Activated T-helper 2 cell treated with anti-CD3 and anti-CD28 coated beads, Interferon-gamma antibody, Interleukin-2, Interleukin-4, amounts not matched to agents 10 μg/mL and 5 μg/mL and 100 μg/mL, durations not matched to agents 14 hours and 24 hours and 36 hours (primary cell): ENCODE results near the gene RUNX3. TPM values are rescaled to one million over a fixed set of nuclear protein-coding genes. Genes with fewer than 3 reads are reported as not detected.

Experiments used
- DNase-seq: peaks from one replicate; pipeline ENCODE4 v3.0.0; 2021; ENCODE audit warnings: low spot score
- H3K27ac Mint-ChIP-seq: one replicate; pipeline ENCODE4 v1.8.0; 2021; ENCODE audit warnings: mixed read lengths
- H3K27me3 Mint-ChIP-seq: one replicate; pipeline ENCODE4 v1.8.0; 2021; ENCODE audit warnings: low read depth, mixed read lengths
- H3K36me3 Mint-ChIP-seq: one replicate; pipeline ENCODE4 v1.8.0; 2021; ENCODE audit warnings: low read depth, mixed read lengths
- H3K4me1 Mint-ChIP-seq: one replicate; pipeline ENCODE4 v1.8.0; 2021; ENCODE audit warnings: low read depth, mixed read lengths
- H3K4me3 Mint-ChIP-seq: one replicate; pipeline ENCODE4 v1.8.0; 2021; ENCODE audit warnings: low read depth, mild to moderate bottlenecking, moderate library complexity, mixed read lengths
- H3K9me3 Mint-ChIP-seq: one replicate; pipeline ENCODE4 v1.8.0; 2021; ENCODE audit warnings: mixed read lengths
- intact Hi-C: fragments of 100-400 bp; cut with micrococcal nuclease; formaldehyde crosslinking; loops from one replicate; pipeline ENCODE4 v1.15.1; 2023
- total RNA-seq: library from RNA; stranded (reverse); gene quantifications from 2 replicates; pipeline ENCODE4 v1.2.3, GENCODE V29; 2022

Gene RUNX3
- total RNA-seq, 1 donor from 2014 or later = 129 TPM

GRCh38 chr1:24959623-24959975 is 29.5 kb upstream of the RUNX3 start:
- Mint-ChIP-seq H3K9me3 (no peaks in the 10 kb centered on the region), H3K36me3 (peaks cover 90% of the 10 kb centered on the region), H3K27me3 (no peaks in the 10 kb centered on the region), H3K4me3 (peak overlapping the region; percentile 65), H3K27ac (peak overlapping the region; percentile 71), H3K4me1 (peaks cover 70% of the 10 kb centered on the region)
- intact Hi-C loops = loop anchor here (10.0 kb wide), 1 partner anchor 275 kb away; the partner anchor contains the start of gene SYF2
- DNase-seq = no peak

- H3K36me3 Mint-ChIP-seq = peaks cover 93% of the 10 kb centered on the region
- peaks cover 76% of the 10 kb centered on the region for H3K4me1 Mint-ChIP-seq
- H3K4me3 Mint-ChIP-seq = peak overlapping the region; percentile 34
- intact Hi-C loops = loop anchor here (10.0 kb wide), 1 partner anchor 276 kb away; the partner anchor contains the start of gene SYF2
- H3K27ac Mint-ChIP-seq = peak overlapping the region; percentile 91
- H3K27me3 Mint-ChIP-seq = no peaks in the 10 kb centered on the region
- DNase-seq = no peak
- no peaks in the 10 kb centered on the region for H3K9me3 Mint-ChIP-seq
Observed at GRCh38 chr1:24958766-24959622, 28.9 kb upstream of the RUNX3 start.

- DNase-seq = no peak
- peaks cover 79% of the 10 kb centered on the region for H3K4me1 Mint-ChIP-seq
- peaks cover 89% of the 10 kb centered on the region for H3K36me3 Mint-ChIP-seq
- H3K27me3 Mint-ChIP-seq = no peaks in the 10 kb centered on the region
- H3K9me3 Mint-ChIP-seq = no peaks in the 10 kb centered on the region
- peak overlapping the region; percentile 72 for H3K4me3 Mint-ChIP-seq
- H3K27ac Mint-ChIP-seq = peak overlapping the region; percentile 91
- intact Hi-C loops = loop anchor here (10.0 kb wide), 1 partner anchor 277 kb away; the partner anchor contains the start of gene SYF2
Observed at GRCh38 chr1:24957808-24958752, 28.0 kb upstream of the RUNX3 start.

- intact Hi-C loops = loop anchor here (10.0 kb wide), 1 partner anchor 278 kb away; the partner anchor contains the start of gene SYF2
- peaks cover 83% of the 10 kb centered on the region for H3K4me1 Mint-ChIP-seq
- DNase-seq = no peak
Observed at GRCh38 chr1:24957016-24957807, 27.1 kb upstream of the RUNX3 start.

GRCh38 chr1:24955779-24956365 is 25.8 kb upstream of the RUNX3 start:
- Mint-ChIP-seq H3K36me3 (peaks cover 85% of the 10 kb centered on the region), H3K27me3 (no peaks in the 10 kb centered on the region), H3K4me3 (peak overlapping the region; percentile 78), H3K9me3 (no peaks in the 10 kb centered on the region), H3K4me1 (peaks cover 82% of the 10 kb centered on the region), H3K27ac (peak overlapping the region; percentile 95)
- DNase-seq = no peak
- intact Hi-C loops = loop anchor here (1.0 to 10.0 kb wide), 7 partner anchors 9 to 279 kb away; partner anchors contain the start of genes RUNX3 and SYF2

More at GRCh38 chr1:24957016-24957807, 27.1 kb upstream of the RUNX3 start:
- H3K9me3 Mint-ChIP-seq = no peaks in the 10 kb centered on the region
- H3K4me3 Mint-ChIP-seq = peak overlapping the region; percentile 72
- peak overlapping the region; percentile 91 for H3K27ac Mint-ChIP-seq
- H3K27me3 Mint-ChIP-seq = no peaks in the 10 kb centered on the region
- H3K36me3 Mint-ChIP-seq = peaks cover 88% of the 10 kb centered on the region

GRCh38 chr1:24955161-24955560 is 25.1 kb upstream of the RUNX3 start:
- peak overlapping the region; percentile 78 for H3K4me3 Mint-ChIP-seq
- peaks cover 85% of the 10 kb centered on the region for H3K36me3 Mint-ChIP-seq
- peaks cover 80% of the 10 kb centered on the region for H3K4me1 Mint-ChIP-seq
- H3K27me3 Mint-ChIP-seq = no peaks in the 10 kb centered on the region
- peak overlapping the region; percentile 95 for H3K27ac Mint-ChIP-seq
- DNase-seq = peak; percentile 79
- H3K9me3 Mint-ChIP-seq = no peaks in the 10 kb centered on the region
- intact Hi-C loops = loop anchor here (1.0 to 10.0 kb wide), 7 partner anchors 10 to 280 kb away; partner anchors contain the start of genes RUNX3 and SYF2

GRCh38 chr1:24954631-24955030 is 24.6 kb upstream of the RUNX3 start:
- Mint-ChIP-seq H3K9me3 (no peaks in the 10 kb centered on the region), H3K27me3 (no peaks in the 10 kb centered on the region), H3K27ac (peak overlapping the region; percentile 95), H3K4me1 (peaks cover 79% of the 10 kb centered on the region), H3K4me3 (peak overlapping the region; percentile 78), H3K36me3 (peaks cover 84% of the 10 kb centered on the region)
- DNase-seq = no peak
- intact Hi-C loops = loop anchor here (1.0 to 10.0 kb wide), 7 partner anchors 11 to 280 kb away; partner anchors contain the start of genes RUNX3 and SYF2

- H3K27me3 Mint-ChIP-seq = no peaks in the 10 kb centered on the region
- H3K9me3 Mint-ChIP-seq = no peaks in the 10 kb centered on the region
- DNase-seq = no peak
- H3K4me3 Mint-ChIP-seq = peak overlapping the region; percentile 37
- peak overlapping the region; percentile 95 for H3K27ac Mint-ChIP-seq
- peaks cover 82% of the 10 kb centered on the region for H3K4me1 Mint-ChIP-seq
- intact Hi-C loops = loop anchor here (2.0 to 10.0 kb wide), 3 partner anchors 77 to 281 kb away; partner anchors contain the start of gene SYF2
- peaks cover 85% of the 10 kb centered on the region for H3K36me3 Mint-ChIP-seq
Observed at GRCh38 chr1:24954022-24954421, 23.9 kb upstream of the RUNX3 start.

- H3K4me1 Mint-ChIP-seq = peaks cover 83% of the 10 kb centered on the region
- no peaks in the 10 kb centered on the region for H3K9me3 Mint-ChIP-seq
- intact Hi-C loops = loop anchor here (10.0 kb wide), 1 partner anchor 282 kb away; the partner anchor contains the start of gene SYF2
- peak overlapping the region; percentile 83 for H3K27ac Mint-ChIP-seq
- H3K27me3 Mint-ChIP-seq = no peaks in the 10 kb centered on the region
- peak overlapping the region; percentile 63 for H3K4me3 Mint-ChIP-seq
- no peak for DNase-seq
- peaks cover 88% of the 10 kb centered on the region for H3K36me3 Mint-ChIP-seq
Observed at GRCh38 chr1:24952413-24952841, 22.4 kb upstream of the RUNX3 start.

- intact Hi-C loops = loop anchor here (10.0 kb wide), 1 partner anchor 283 kb away; the partner anchor contains the start of gene SYF2
- Mint-ChIP-seq H3K4me3 (peak overlapping the region; percentile 63), H3K36me3 (peaks cover 87% of the 10 kb centered on the region), H3K27ac (peak overlapping the region; percentile 83), H3K4me1 (peaks cover 81% of the 10 kb centered on the region), H3K9me3 (no peaks in the 10 kb centered on the region), H3K27me3 (no peaks in the 10 kb centered on the region)
- DNase-seq = no peak
Observed at GRCh38 chr1:24951810-24952412, 21.8 kb upstream of the RUNX3 start.

- peak overlapping the region; percentile 83 for H3K27ac Mint-ChIP-seq
- intact Hi-C loops = loop anchor here (10.0 kb wide), 1 partner anchor 283 kb away; the partner anchor contains the start of gene SYF2
- peak overlapping the region; percentile 7 for H3K4me3 Mint-ChIP-seq
- peaks cover 77% of the 10 kb centered on the region for H3K4me1 Mint-ChIP-seq
- H3K9me3 Mint-ChIP-seq = no peaks in the 10 kb centered on the region
- H3K36me3 Mint-ChIP-seq = peaks cover 86% of the 10 kb centered on the region
- H3K27me3 Mint-ChIP-seq = no peaks in the 10 kb centered on the region
- no peak for DNase-seq
Observed at GRCh38 chr1:24951337-24951736, 21.3 kb upstream of the RUNX3 start.
